NCI-H82 treated with DMSO at 0.1 percent for 48 hours (cell line): ENCODE data around the gene DMAC1.

Source experiments
- DNase-seq: peaks from one replicate; lab custom pipeline; 2025; ENCODE audit not compliant: unreplicated experiment; lab: John Stamatoyannopoulos, UW

Gene DMAC1

GRCh38 chr9:7799234-7799943, at the start of gene DMAC1:
TSS of gene DMAC1 (minus strand) at chr9:7799778. CDS start at chr9:7799734, 44 bp downstream.
- DNase-seq: peak; percentile 38

- DNase-seq: no peak
These were observed 49.8 kb upstream of the DMAC1 start for GRCh38 chr9:7849362-7849761.

GRCh38 chr9:7848498-7848897, 48.9 kb upstream of the DMAC1 start:
- no peak for DNase-seq

- DNase-seq: no peak
These were observed 44.7 kb upstream of the DMAC1 start for GRCh38 chr9:7844242-7844641.

GRCh38 chr9:7841831-7842230, 42.3 kb upstream of the DMAC1 start:
- no peak for DNase-seq

- no peak for DNase-seq
These were observed 35.0 kb upstream of the DMAC1 start for GRCh38 chr9:7834531-7834930.

GRCh38 chr9:7828334-7828733, 28.8 kb upstream of the DMAC1 start:
- no peak for DNase-seq

GRCh38 chr9:7827792-7828191, 28.2 kb upstream of the DMAC1 start:
- DNase-seq: no peak

GRCh38 chr9:7827056-7827455, 27.5 kb upstream of the DMAC1 start:
- DNase-seq: no peak

- no peak for DNase-seq
These were observed 24.1 kb upstream of the DMAC1 start for GRCh38 chr9:7823651-7824050.

GRCh38 chr9:7819984-7820383, 20.4 kb upstream of the DMAC1 start:
- DNase-seq: no peak

GRCh38 chr9:7816021-7816420, 16.4 kb upstream of the DMAC1 start:
- DNase-seq: no peak

- no peak for DNase-seq
These were observed 13.5 kb upstream of the DMAC1 start for GRCh38 chr9:7813030-7813429.

- DNase-seq: no peak
These were observed 12.1 kb upstream of the DMAC1 start for GRCh38 chr9:7811677-7812076.

- no peak for DNase-seq
These were observed 3.1 kb upstream of the DMAC1 start for GRCh38 chr9:7802666-7803065.

- DNase-seq: no peak
These were observed 337 bp upstream of the DMAC1 start for GRCh38 chr9:7799944-7800285.

GRCh38 chr9:7794196-7794595, 5.4 kb downstream of the DMAC1 start:
- no peak for DNase-seq

- no peak for DNase-seq
These were observed 8.2 kb downstream of the DMAC1 start for GRCh38 chr9:7791394-7791793.

GRCh38 chr9:7790819-7791182, 8.8 kb downstream of the DMAC1 start:
- DNase-seq: no peak

GRCh38 chr9:7790022-7790818, 9.4 kb downstream of the DMAC1 start:
- no peak for DNase-seq

GRCh38 chr9:7788772-7789171, 10.8 kb downstream of the DMAC1 start:
- no peak for DNase-seq

GRCh38 chr9:7785813-7786212, 13.8 kb downstream of the DMAC1 start:
- no peak for DNase-seq

- DNase-seq: no peak
These were observed 15.1 kb downstream of the DMAC1 start for GRCh38 chr9:7784472-7784871.
